ENCODE results near the gene MFAP4. TPM values are rescaled to one million over a fixed set of nuclear protein-coding genes. Genes with fewer than 3 reads are reported as not detected.

The MFAP4 gene
- total RNA-seq, 1 experiment from 2014 or later = 1.5 TPM

DNA sequence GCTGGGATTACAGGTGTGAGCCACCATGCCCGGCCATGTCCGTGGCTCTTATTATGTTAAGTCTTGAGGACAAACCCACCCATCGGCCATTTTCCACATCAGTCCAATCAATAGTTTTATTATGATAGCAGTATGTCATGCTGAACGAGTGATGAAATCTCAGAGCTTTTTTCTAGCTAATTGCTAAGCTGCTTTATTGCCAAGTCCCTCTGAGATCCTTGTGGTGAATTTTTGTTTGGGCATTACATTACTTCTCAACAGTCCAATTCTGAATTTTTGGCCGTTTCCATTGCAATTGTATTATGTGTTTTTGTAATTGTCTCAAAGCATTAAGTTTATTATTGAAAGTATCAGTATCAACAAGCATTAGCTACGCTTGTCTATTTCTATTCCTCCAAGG, 34.9 kb upstream of the MFAP4 start:
- Histone ChIP-seq H3K79me1 (ENCODE audit: insufficient read depth, low read depth, low read length, poor library complexity, severe bottlenecking) (no peaks in the 10 kb centered on the region), H3K4me1 (ENCODE audit: insufficient read depth, low read length) (no peaks in the 10 kb centered on the region), H3T11ph (ENCODE audit: low read length) (no peak overlapping the region), H3K18ac (ENCODE audit: insufficient read length, low read depth, low read length) (no peak overlapping the region), H3K23me2 (ENCODE audit: insufficient read length, low read depth, low read length, poor library complexity, severe bottlenecking) (no peaks in the 10 kb centered on the region), H4K91ac (ENCODE audit: insufficient read length, low read depth, low read length) (no peak overlapping the region), H2BK12ac (ENCODE audit: insufficient read length, low read depth, low read length) (no peak overlapping the region), H3K14ac (ENCODE audit: insufficient read depth, low read length) (no peak overlapping the region), H2BK20ac (ENCODE audit: low read depth, low read length, poor library complexity, severe bottlenecking) (no peak overlapping the region), H2AFZ (ENCODE audit: low read length) (no peak overlapping the region), H2BK15ac (ENCODE audit: low read depth, low read length) (no peak overlapping the region), H3K9me3 (ENCODE audit: control insufficient read depth, low read depth, low read length) (no peaks in the 10 kb centered on the region), H3K56ac (ENCODE audit: insufficient read length, low read depth, low read length) (no peak overlapping the region), H3K79me2 (ENCODE audit: insufficient read depth, low read length) (no peaks in the 10 kb centered on the region), H4K20me1 (ENCODE audit: control insufficient read depth, insufficient read depth, insufficient read length) (no peaks in the 10 kb centered on the region), H3K27ac (ENCODE audit: insufficient read length, low read depth, low read length) (no peak overlapping the region), H4K5ac (ENCODE audit: insufficient read length, low read depth, low read length) (no peak overlapping the region), H2BK5ac (ENCODE audit: insufficient read length, low read length) (no peak overlapping the region), H3K23ac (ENCODE audit: insufficient read length, low read depth, low read length) (no peak overlapping the region), H3K4me2 (ENCODE audit: insufficient read depth, insufficient read length, low read length) (no peak overlapping the region), H4K8ac (replicated peaks; ENCODE audit: insufficient read length, low read depth, low read length) (no peak overlapping the region), H2AK5ac (ENCODE audit: insufficient read length, low read length) (no peak overlapping the region), H3K9ac (ENCODE audit: extremely low read depth, insufficient read length, low read length) (no peak overlapping the region), H2BK120ac (ENCODE audit: low read depth, low read length, poor library complexity, severe bottlenecking) (no peak overlapping the region), H3K4ac (ENCODE audit: low read depth, low read length) (no peak overlapping the region), H3K27me3 (ENCODE audit: insufficient read depth, low read length) (no peaks in the 10 kb centered on the region)
- H3K27ac Mint-ChIP-seq = no peak overlapping the region
- H3K4me3 Mint-ChIP-seq = no peak overlapping the region
- DNase-seq = no peak
- H3K27me3 Mint-ChIP-seq (ENCODE audit: low read depth) = peaks cover 7% of the 10 kb centered on the region
- WGBS (ENCODE audit: extremely low coverage, insufficient read length, low lambda C conversion rate) = no CpG with 5 or more reads among the region's 6 CpGs
- H3K9me3 Mint-ChIP-seq = peaks cover 0 to 4% of the 10 kb centered on the region in 2 experiments; a peak in 1 of 5 replicates
- H3K4me1 Mint-ChIP-seq = peaks cover 24 to 28% of the 10 kb centered on the region in 2 experiments
- H3K36me3 Mint-ChIP-seq (ENCODE audit: insufficient read depth in 1 of 3, low read depth in 3 of 3) = peaks cover 2 to 6% (median 3%) of the 10 kb centered on the region in 3 experiments; a peak in 2 of 7 replicates
- TF ChIP-seq, protein P1, sequence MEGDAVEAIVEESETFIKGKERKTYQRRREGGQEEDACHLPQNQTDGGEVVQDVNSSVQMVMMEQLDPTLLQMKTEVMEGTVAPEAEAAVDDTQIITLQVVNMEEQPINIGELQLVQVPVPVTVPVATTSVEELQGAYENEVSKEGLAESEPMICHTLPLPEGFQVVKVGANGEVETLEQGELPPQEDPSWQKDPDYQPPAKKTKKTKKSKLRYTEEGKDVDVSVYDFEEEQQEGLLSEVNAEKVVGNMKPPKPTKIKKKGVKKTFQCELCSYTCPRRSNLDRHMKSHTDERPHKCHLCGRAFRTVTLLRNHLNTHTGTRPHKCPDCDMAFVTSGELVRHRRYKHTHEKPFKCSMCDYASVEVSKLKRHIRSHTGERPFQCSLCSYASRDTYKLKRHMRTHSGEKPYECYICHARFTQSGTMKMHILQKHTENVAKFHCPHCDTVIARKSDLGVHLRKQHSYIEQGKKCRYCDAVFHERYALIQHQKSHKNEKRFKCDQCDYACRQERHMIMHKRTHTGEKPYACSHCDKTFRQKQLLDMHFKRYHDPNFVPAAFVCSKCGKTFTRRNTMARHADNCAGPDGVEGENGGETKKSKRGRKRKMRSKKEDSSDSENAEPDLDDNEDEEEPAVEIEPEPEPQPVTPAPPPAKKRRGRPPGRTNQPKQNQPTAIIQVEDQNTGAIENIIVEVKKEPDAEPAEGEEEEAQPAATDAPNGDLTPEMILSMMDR (conservative IDR thresholded peaks at IDR 0.05) = no peak

All from H9 (cell line).